NCI-H2227 (cell line): Measurements from ENCODE around the gene TXLNB.
"Not testable (repeated sequence)": the region's sequence is repeated elsewhere in the genome, so short reads cannot be mapped to it uniquely, and the experiment has no call there.

ENCODE experiments used
- DNase-seq: peaks from one replicate; lab custom pipeline; 2025; ENCODE audit not compliant: unreplicated experiment; lab: John Stamatoyannopoulos, UW

TXLNB gene

GRCh38 chr6:139311831-139312230 lies 20.0 kb upstream of the TXLNB start:
- no peak for DNase-seq

GRCh38 chr6:139308936-139309603 lies 17.3 kb upstream of the TXLNB start:
- no peak for DNase-seq

GRCh38 chr6:139308286-139308916 lies 16.6 kb upstream of the TXLNB start:
- DNase-seq, result no peak

GRCh38 chr6:139306291-139306981 lies 14.6 kb upstream of the TXLNB start:
- no peak for DNase-seq

GRCh38 chr6:139303185-139303584 lies 11.4 kb upstream of the TXLNB start:
- no peak for DNase-seq

- DNase-seq, result no peak
Measured at GRCh38 chr6:139297921-139298320, 6.1 kb upstream of the TXLNB start.

GRCh38 chr6:139296927-139297326 lies 5.1 kb upstream of the TXLNB start:
- no peak for DNase-seq

- no peak for DNase-seq
Measured at GRCh38 chr6:139295901-139296300, 4.1 kb upstream of the TXLNB start.

- no peak for DNase-seq
Measured at GRCh38 chr6:139294090-139294489, 2.3 kb upstream of the TXLNB start.

- DNase-seq, result not testable (repeated sequence)
Measured at GRCh38 chr6:139293230-139293629, 1.4 kb upstream of the TXLNB start.

GRCh38 chr6:139290787-139291311 lies 949 bp downstream of the TXLNB start:
- no peak for DNase-seq

- DNase-seq, result no peak
Measured at GRCh38 chr6:139289233-139289632, 2.6 kb downstream of the TXLNB start.

GRCh38 chr6:139288496-139289040 lies 3.2 kb downstream of the TXLNB start:
- no peak for DNase-seq

GRCh38 chr6:139287868-139288267 lies 3.9 kb downstream of the TXLNB start:
- no peak for DNase-seq

GRCh38 chr6:139286438-139286837 lies 5.4 kb downstream of the TXLNB start:
- not testable (repeated sequence) for DNase-seq

GRCh38 chr6:139285590-139285989 lies 6.2 kb downstream of the TXLNB start:
- DNase-seq, result no peak

GRCh38 chr6:139284789-139285188 lies 7.0 kb downstream of the TXLNB start:
- no peak for DNase-seq

- DNase-seq, result peak; percentile 82
Measured at GRCh38 chr6:139282684-139283083, 9.1 kb downstream of the TXLNB start.

- no peak for DNase-seq
Measured at GRCh38 chr6:139278190-139278589, 13.6 kb downstream of the TXLNB start.

- no peak for DNase-seq
Measured at GRCh38 chr6:139277587-139277986, 14.2 kb downstream of the TXLNB start.

GRCh38 chr6:139277161-139277560 lies 14.6 kb downstream of the TXLNB start:
- DNase-seq, result no peak
